ENCODE results near the gene MAP4K3.

The MAP4K3 gene

DNA sequence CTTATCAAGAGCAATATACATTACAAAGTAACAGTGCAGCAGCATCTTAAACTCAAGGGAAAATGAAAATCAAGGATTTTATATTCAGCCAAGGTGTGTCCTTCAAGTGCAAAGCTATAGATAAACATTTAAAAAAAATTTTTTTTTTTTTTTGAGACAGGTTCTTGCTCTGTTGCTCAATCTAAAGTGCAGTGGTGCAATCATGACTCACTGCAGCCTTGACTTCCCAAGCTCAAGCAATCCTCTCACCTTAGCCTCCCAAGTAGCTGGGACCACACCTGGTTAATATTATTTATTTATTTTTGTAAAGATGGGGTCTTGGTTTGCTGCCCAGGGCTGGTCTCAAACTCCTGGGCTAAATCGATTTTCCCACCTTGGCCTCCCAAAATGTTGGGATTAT lies 202.3 kb downstream of the MAP4K3 start:
- DNase-seq, result no peak

DNA sequence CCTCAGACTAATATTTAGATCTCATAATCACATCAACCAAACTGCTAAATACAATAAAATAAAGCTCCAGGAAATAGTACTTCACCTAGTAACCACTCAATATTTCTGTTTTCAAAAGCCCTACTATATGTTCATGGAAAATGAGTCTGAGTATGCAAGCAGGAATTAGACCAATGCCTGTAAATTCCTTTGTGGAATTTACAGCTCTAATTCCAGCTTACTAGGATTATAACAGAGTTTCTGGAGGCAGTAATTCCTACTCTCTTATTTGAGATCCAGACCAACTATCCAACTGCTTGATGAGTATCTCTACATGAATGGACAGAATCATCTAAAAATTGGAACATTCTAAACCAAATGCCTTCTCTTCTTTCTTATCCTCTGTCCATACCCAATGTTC lies 204.9 kb downstream of the MAP4K3 start:
- no peak for DNase-seq

DNA sequence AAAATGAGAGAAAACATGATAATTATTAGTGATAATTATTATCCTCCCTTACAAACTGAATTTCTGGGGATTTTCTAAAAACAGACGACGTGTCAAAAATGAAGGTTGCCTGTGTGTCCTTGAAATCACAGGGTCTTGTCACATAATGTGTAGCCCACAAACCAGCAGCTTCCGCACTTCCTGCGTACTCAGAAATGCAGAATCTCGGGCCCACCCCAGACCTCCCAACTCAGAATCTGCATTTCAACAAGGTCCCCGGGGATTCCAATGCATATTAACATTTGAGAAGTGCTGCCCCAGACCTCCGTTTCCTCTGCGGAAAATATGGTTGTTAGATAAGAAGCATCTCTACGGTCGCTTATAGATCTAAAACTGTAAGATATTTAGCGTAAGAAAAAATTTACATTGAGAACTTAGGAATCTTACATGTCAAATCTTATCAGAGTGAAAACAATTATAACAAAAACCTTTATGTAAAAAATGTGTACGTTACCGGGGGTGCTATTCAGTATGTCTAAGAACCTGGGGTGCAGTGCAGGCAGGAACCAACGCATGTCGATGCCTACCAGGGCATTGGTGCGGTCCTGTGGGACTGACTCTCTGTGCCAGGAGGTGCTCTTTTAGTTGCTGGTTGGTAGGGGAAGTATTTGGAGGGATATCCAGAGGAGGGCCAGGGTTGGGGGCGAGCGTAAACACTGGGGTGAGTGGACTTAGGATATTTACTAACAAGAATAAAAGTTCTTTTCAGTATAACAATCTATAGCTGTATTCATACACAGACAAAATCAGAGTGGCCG lies 208.5 kb downstream of the MAP4K3 start:
- no peak for DNase-seq

GRCh38 chr2:39227628-39228412 lies 209.3 kb downstream of the MAP4K3 start:
- DNase-seq, result peak; percentile 78

DNA sequence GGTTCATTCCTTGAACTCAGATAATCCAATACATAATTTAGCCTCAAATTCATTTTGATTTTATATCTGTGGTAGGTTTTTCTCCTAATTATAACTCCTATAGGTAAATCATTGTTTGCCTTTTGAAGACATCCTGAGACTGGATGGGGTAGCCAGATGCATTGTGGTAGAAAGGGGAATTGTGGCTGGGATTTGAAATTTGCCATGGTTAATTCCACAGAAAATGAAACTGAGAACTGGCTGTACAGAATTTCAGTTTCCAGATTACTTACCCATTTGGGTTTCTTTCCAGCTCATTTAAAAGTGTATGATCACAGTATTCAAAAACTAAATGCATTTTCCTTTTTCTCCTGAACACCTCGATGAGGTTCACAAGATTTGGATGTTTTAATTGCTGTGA lies 211.5 kb downstream of the MAP4K3 start:
- DNase-seq, result no peak

DNA sequence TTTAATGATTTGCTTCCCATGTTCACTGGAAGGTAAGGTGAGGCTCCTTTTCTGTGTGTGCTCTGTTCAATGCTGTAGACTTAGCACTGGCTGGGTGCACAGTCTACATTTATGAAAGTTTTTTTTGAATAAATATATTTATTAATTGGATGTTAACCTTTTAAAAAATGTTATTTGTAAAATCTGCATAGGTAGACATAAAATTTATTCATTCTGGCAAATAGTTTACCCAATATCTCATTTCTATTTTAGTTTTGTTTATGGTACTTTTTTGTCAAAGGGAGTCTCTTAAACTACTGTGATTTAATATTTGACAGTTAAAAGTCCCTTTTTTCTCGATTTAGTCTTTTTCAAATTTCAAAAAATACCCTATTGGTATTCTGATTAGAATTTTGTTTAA lies 213.2 kb downstream of the MAP4K3 start:
- DNase-seq, result no peak

GRCh38 chr2:39221459-39221858 lies 215.6 kb downstream of the MAP4K3 start:
- DNase-seq, result no peak

DNA sequence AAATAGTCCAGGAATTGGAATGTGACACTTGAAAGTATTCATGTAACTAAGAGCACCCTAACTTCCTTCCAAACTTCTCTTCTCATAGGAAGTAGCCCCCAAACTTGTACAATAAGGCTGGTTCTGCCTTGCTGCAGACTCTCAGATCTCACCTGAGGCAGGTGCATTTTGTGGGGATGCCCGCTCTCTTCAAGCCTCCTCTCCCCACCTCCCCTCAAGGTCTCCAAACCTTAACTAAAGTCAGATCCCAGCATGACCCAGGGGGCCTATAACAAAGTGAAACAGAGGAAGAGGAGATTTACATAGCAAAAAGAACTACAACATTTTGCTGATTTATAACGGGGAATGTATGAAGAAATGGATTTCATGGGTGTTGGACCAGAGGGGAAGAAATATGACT lies 216.9 kb downstream of the MAP4K3 start:
- DNase-seq, result no peak

DNA sequence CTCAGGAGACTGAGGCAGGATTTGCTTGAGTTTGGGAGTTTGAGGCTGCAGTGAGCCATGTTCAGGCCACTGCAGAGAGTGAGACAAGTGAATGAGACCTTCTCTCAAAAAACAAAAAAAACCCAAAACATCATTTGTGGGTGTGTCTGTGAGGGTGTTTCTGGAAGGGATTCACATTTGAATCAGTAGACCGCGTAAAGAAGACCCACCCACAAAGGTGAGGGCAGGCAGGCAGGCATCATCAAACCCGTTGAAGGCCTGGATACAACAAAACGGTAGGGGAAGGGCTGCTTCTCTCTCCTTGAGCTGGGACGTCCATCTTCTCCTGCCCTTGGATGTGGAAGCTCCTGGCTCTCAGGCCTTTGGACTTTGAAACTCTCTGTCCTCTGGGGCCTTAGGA lies 218.7 kb downstream of the MAP4K3 start:
- DNase-seq, result no peak

GRCh38 chr2:39217192-39217550 lies 219.9 kb downstream of the MAP4K3 start:
- peak; percentile 31 for DNase-seq

- DNase-seq, result peak; percentile 50
These were observed 220.5 kb downstream of the MAP4K3 start for GRCh38 chr2:39216346-39217191.

DNA sequence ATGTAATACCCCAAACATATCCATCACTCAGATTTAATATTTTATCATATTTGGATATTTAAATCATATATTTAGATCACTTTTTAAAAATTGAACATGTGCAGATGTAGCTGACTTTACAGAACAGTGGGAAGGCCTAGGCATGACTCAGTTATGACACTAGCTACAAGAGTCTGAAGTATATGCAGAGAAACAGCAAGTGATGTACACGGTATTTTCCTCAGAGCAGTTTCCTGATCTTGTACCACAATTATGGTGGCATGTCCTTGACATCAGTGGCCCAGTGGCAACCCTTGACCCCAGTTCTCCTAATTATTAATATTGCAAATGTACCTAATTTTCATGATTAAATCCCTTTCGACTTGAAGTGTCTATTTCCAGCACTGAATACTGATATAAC lies 221.5 kb downstream of the MAP4K3 start:
- no peak for DNase-seq

DNA sequence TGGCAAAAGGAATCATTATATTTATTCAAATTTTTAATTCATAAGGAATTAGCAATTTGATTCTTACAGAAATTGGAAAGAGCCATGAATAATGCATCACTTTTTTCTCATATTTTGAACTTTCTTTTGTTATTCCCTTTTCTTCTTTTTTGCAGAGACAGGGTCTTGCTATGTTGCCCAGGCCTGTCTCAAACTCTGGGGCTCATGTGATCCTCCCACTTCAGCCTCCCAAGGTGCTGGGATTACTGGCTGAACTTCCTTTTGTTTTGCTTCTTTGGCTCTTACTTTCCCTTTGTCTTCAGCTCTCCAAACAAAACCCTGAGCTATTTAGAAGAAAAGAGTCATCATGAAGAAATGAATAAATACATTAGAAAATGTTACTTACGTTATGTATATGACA lies 224.1 kb downstream of the MAP4K3 start:
- DNase-seq, result no peak

DNA sequence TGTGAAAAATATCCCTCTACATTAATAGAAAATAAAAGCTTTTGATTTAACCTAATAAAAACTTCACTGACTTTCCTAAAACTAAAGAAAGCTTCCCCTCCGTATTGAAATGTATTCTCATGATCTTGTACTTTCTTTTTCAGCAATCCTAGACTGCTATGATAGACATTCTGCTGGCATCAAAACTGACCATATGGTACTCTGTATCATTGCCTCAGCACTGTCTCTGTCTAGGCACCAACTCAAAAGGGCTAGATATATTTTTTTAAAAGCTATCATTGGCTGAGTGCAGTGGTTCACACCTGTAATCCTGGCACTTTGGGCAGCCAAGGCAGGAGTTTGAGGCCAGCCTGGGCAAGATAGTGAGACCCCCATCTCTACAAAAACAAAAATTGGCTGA lies 226.2 kb downstream of the MAP4K3 start:
- DNase-seq, result no peak

DNA sequence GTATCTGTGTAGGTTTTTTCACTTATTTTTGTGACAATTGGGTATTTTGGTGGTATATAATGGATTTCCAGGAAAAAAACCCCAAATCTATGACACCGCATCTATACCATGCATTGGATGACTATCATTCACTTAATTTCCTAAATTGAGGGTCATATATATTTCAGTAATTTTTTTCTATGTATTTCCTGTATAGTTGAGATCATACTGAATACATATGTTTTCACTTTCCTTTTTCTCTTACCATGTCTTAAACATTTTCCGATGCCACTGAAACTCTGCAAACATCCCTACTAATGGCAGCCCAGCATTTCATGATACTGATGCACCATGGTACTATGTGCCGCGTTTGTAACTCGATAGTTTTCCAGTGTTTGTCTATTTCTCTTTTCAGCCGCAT lies 233.7 kb downstream of the MAP4K3 start:
- DNase-seq, result no peak

GRCh38 chr2:39202639-39203369 lies 234.3 kb downstream of the MAP4K3 start:
- DNase-seq, result no peak
